GM12878 (cell line): ENCODE measurements around the gene SLC36A1. TPM values are rescaled to one million over a fixed set of nuclear protein-coding genes. Genes with fewer than 3 reads are reported as not detected.

Source experiments
- ATAC-seq: fragments of 200-7000 bp; cut with Tn5 transposase; 3 replicates; pipeline ENCODE4 v1.9.1; 2020; ENCODE audit warnings: mild to moderate bottlenecking, moderate library complexity
- BruUV-seq: library from RNA; stranded (reverse); fragments of 400-500 nt; replicated peaks from 2 replicates; lab custom pipeline; 2021; lab: Mats Ljungman, UMichigan
- CTCF ChIA-PET: fragments of 300-600 bp; sonication (Branson Sonifier 250); formaldehyde crosslinking; extraction: SDS; loops from one replicate; lab custom pipeline; 2021; ENCODE audit warnings: inconsistent platforms; lab: Yijun Ruan, JAX
- POLR2A ChIA-PET: fragments of 350-600 bp; formaldehyde crosslinking; extraction: SDS; loops from one replicate; lab custom pipeline; 2021; ENCODE audit warnings: inconsistent platforms; lab: Charles Lee
- RAD21 ChIA-PET: fragments of 300-600 bp; sonication (Branson Sonifier 250); formaldehyde crosslinking; loops from one replicate; lab custom pipeline; 2023; ENCODE audit warnings: antibody characterized with exemption; ENCODE audit not compliant: unreplicated experiment; lab: Charles Lee
- SMC1A ChIA-PET: fragments of 300-600 bp; sonication (Branson Sonifier 250); formaldehyde crosslinking; loops from one replicate; lab custom pipeline; 2023; ENCODE audit not compliant: unreplicated experiment, uncharacterized antibody; lab: Charles Lee
- DNase-seq: peaks from one replicate; pipeline ENCODE4 v3.0.0-alpha.2; 2011; ENCODE audit warnings: low read depth, low spot score
- FAIRE-seq: peaks from 3 replicates; lab custom pipeline; 2011; peaks lifted over from hg19 to GRCh38; lab: Jason Lieb, UNC
- H2AFZ ChIP-seq: 2 replicates; pipeline ENCODE4 v1.6.0; 2011; ENCODE audit warnings: low read depth, low read length, control low read depth; ENCODE audit not compliant: control insufficient read depth
- H3K27ac ChIP-seq: 2 replicates; pipeline ENCODE4 v1.5.1; 2011; ENCODE audit warnings: control low read depth; ENCODE audit not compliant: control insufficient read depth, insufficient read depth
- H3K27me3 ChIP-seq, 2 experiments: replicated peaks in 1 of 2; 2 replicates each; pipeline versions ENCODE4 v1.6.0 to v1.6.1; 2011; ENCODE audit warnings: low read length in 1 of 2; ENCODE audit not compliant: control insufficient read depth in 2 of 2, insufficient read depth in 2 of 2
- H3K36me3 ChIP-seq, 2 experiments: 2 replicates each; pipeline ENCODE4 v1.5.1; 2011; ENCODE audit warnings: low read length in 1 of 2; ENCODE audit not compliant: control insufficient read depth in 2 of 2, insufficient read depth in 2 of 2
- H3K4me1 ChIP-seq: 2 replicates; pipeline ENCODE4 v1.6.1; 2011; ENCODE audit warnings: mild to moderate bottlenecking, low read length, moderate library complexity, mixed read lengths; ENCODE audit not compliant: control insufficient read depth, insufficient read depth
- H3K4me2 ChIP-seq: 2 replicates; pipeline ENCODE4 v1.6.0; 2011; ENCODE audit warnings: control low read depth; ENCODE audit not compliant: control insufficient read depth, insufficient read depth
- H3K4me3 ChIP-seq: fragments of 200-600 bp; sonication (generic); 2 replicates; pipeline ENCODE4 v1.5.1; 2016
- H3K79me2 ChIP-seq: 2 replicates; pipeline ENCODE4 v1.6.0; 2011; ENCODE audit warnings: low read length; ENCODE audit not compliant: control insufficient read depth, insufficient read depth
- H3K9ac ChIP-seq: 2 replicates; pipeline ENCODE4 v1.8.0; 2011; ENCODE audit warnings: low read length, control low read depth, mixed read lengths; ENCODE audit not compliant: control insufficient read depth, insufficient read depth
- H3K9me3 ChIP-seq: replicated peaks from 3 replicates; pipeline ENCODE4 v1.5.1; 2011; ENCODE audit warnings: mild to moderate bottlenecking, low read length; ENCODE audit not compliant: control insufficient read depth, insufficient read depth
- H4K20me1 ChIP-seq: 2 replicates; pipeline ENCODE4 v1.6.0; 2011; ENCODE audit not compliant: control insufficient read depth, insufficient read depth
- CBFB ChIP-seq: IDR thresholded peaks from 2 replicates; pipeline ENCODE4 v1.6.1; 2016; ENCODE audit warnings: antibody characterized with exemption, low read depth
- CHD1 ChIP-seq: IDR thresholded peaks from 2 replicates; pipeline ENCODE4 v1.6.1; 2012; ENCODE audit warnings: low read depth, low read length, improper control_type of control experiment
- IKZF2 ChIP-seq, 2 experiments: fragments of 450-650 bp; IDR thresholded peaks; 2 replicates each; pipeline ENCODE4 v1.6.1; 2017; ENCODE audit warnings: mild to moderate bottlenecking in 2 of 2, moderate library complexity in 2 of 2
- IRF4 ChIP-seq: IDR thresholded peaks from 2 replicates; pipeline ENCODE4 v1.6.1; 2011; ENCODE audit warnings: low read depth, low read length
- PAX5 ChIP-seq: IDR thresholded peaks from 2 replicates; pipeline ENCODE4 v1.6.1; 2011; ENCODE audit warnings: low read depth, low read length, borderline replicate concordance
- RCOR1 ChIP-seq: conservative IDR thresholded peaks from 2 replicates; pipeline ENCODE4 v1.6.1; 2012; ENCODE audit warnings: low read depth, low read length, improper control_type of control experiment
- YBX1 ChIP-seq: fragments of 450-650 bp; IDR thresholded peaks from 2 replicates; pipeline ENCODE4 v1.6.1; 2016; ENCODE audit warnings: antibody characterized with exemption
- WGBS: methylation state at CpG from one replicate; pipeline ENCODE4 v1.1.6; 2016; ENCODE audit warnings: low lambda C conversion rate; ENCODE audit not compliant: insufficient replicate concordance, insufficient coverage; ENCODE audit errors: missing lambda C conversion rate; 5-methylcytosine and 5-hydroxymethylcytosine counted together
- in situ Hi-C: fragments of 300-500 bp; cut with MboI; formaldehyde crosslinking; loops from 9 replicates; pipeline ENCODE4 v1.14.3; 2018; ENCODE audit warnings: mixed read lengths
- intact Hi-C: fragments of 100-400 bp; cut with micrococcal nuclease; formaldehyde crosslinking; loops from one replicate; pipeline ENCODE4 v1.14.2; 2022; ENCODE audit not compliant: unreplicated experiment
- polyA plus RNA-seq, 11 experiments: library from polyadenylated mRNA; depleted of rRNA in 4 of 11; unstranded in 6 of 11; stranded (reverse) in 5 of 11; fragments of >200 nt; fragmentation: Nextera tagmentation in 4 of 11; fragmentation: Illumina TruSeq in 1 of 11; extraction: Ambion mirVana in 4 of 11; extraction: Trizol in 1 of 11; gene quantifications; 1 replicate in 1 of 11; 2 replicates in 10 of 11; pipeline versions ENCODE4 v1.2.1 to v1.2.3, GENCODE V29; 2011 to 2016; ENCODE audit warnings: inconsistent platforms in 2 of 11, missing spikeins in 2 of 11, low read depth in 1 of 11
- total RNA-seq, 4 experiments: library from RNA; depleted of rRNA in 3 of 4; stranded (reverse); fragments of >200 nt in 3 of 4; fragmentation: Illumina TruSeq in 1 of 4; extraction: Trizol in 1 of 4; gene quantifications; 2 replicates each; pipeline versions ENCODE4 v1.2.1 to v1.2.3, GENCODE V29; 2013 to 2021
- TF ChIP-seq, protein P1 (sequence below): fragments of 450-650 bp; IDR thresholded peaks from 2 replicates; pipeline ENCODE4 v1.6.1; 2018; ENCODE audit warnings: borderline replicate concordance, mild to moderate bottlenecking; ENCODE audit not compliant: partially characterized antibody

Gene SLC36A1
- total and polyA plus RNA-seq, 10 of the 15 experiments (the other 5 are each of a cell fraction or from before 2014, with no cell fraction given), result 0.50 to 8.2 (median 3.5) TPM

DNA sequence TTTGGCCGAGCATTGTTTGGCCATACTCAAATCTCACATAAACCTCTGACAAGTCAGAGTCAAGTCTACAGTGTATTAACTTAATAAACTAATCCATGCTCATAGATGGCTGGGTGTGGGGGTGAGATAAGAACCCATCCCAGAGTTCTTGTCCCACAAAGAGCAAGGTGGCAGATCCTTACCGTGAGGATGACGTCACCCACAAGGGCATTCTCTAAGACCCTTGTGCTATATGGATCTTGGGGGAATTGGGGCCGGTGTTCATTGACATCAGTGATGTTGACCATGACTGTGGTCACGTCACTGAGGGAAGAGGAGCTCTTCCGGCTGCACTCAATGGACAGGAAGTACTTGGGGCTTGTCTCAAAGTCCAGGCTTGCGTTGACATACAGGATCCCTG, 81.6 kb downstream of the SLC36A1 start:
- peaks cover 0 to 1% of the 10 kb centered on the region in 2 experiments; a peak in 2 of 4 replicates for H3K27me3 ChIP-seq
- POLR2A ChIA-PET, result no interaction called here
- H4K20me1 ChIP-seq, result no peaks in the 10 kb centered on the region
- H2AFZ ChIP-seq, result no peak overlapping the region
- no TSS peak for BruUV-seq
- CTCF ChIA-PET, result interaction anchor here (0.6 kb wide), 1 partner anchor 119 kb away, joined by 3 read pairs; no protein-coding TSS in a partner anchor
- 48% methylated on average over 7 of the region's 7 CpGs for WGBS
- RAD21 ChIA-PET, result interaction anchor here (0.7 kb wide), 1 partner anchor 26 kb away, joined by 3 read pairs; no protein-coding TSS in a partner anchor
- intact Hi-C loops, result no loop called here
- no peak overlapping the region for H3K4me2 ChIP-seq
- TF ChIP-seq PAX5, result no peak
- TF ChIP-seq IKZF2 (IDR thresholded peaks at IDR 0.05), result no peak
- TF ChIP-seq, protein P1, sequence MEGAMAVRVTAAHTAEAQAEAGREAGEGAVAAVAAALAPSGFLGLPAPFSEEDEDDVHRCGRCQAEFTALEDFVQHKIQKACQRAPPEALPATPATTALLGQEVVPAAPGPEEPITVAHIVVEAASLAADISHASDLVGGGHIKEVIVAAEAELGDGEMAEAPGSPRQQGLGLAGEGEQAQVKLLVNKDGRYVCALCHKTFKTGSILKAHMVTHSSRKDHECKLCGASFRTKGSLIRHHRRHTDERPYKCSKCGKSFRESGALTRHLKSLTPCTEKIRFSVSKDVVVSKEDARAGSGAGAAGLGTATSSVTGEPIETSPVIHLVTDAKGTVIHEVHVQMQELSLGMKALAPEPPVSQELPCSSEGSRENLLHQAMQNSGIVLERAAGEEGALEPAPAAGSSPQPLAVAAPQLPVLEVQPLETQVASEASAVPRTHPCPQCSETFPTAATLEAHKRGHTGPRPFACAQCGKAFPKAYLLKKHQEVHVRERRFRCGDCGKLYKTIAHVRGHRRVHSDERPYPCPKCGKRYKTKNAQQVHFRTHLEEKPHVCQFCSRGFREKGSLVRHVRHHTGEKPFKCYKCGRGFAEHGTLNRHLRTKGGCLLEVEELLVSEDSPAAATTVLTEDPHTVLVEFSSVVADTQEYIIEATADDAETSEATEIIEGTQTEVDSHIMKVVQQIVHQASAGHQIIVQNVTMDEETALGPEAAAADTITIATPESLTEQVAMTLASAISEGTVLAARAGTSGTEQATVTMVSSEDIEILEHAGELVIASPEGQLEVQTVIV, result no peak
- no peak for TF ChIP-seq YBX1
- TF ChIP-seq RCOR1, result no peak
- TF ChIP-seq IRF4, result no peak
- TF ChIP-seq CBFB, result no peak
- no peak for TF ChIP-seq CHD1
- TF ChIP-seq, all 136 proteins: peak for 0
- no peaks in the 10 kb centered on the region for H3K9me3 ChIP-seq
- ATAC-seq (no peak), FAIRE-seq (no peak), DNase-seq (no peak)
- in situ Hi-C loops, result loop anchor here (5.0 kb wide), 1 partner anchor 123 kb away; no protein-coding TSS in a partner anchor
- SMC1A ChIA-PET, result interaction anchor here (1.0 to 1.5 kb wide), 2 partner anchors 8 to 123 kb away, joined by 3 to 6 read pairs; no protein-coding TSS in a partner anchor
- H3K4me1 ChIP-seq, result no peaks in the 10 kb centered on the region
- H3K4me3 ChIP-seq, result no peak overlapping the region
- no peak overlapping the region for H3K27ac ChIP-seq
- no peak overlapping the region for H3K9ac ChIP-seq
- no peaks in the 10 kb centered on the region for H3K36me3 ChIP-seq
- no peaks in the 10 kb centered on the region for H3K79me2 ChIP-seq
